GM06990 (cell line): Measurements from ENCODE around the gene PRR23B.
"Not testable (repeated sequence)": the region's sequence is repeated elsewhere in the genome, so short reads cannot be mapped to it uniquely, and the experiment has no call there.

ENCODE experiments used
- DNase-seq: peaks from one replicate; pipeline ENCODE4 v3.0.0-alpha.2; 2011; ENCODE audit not compliant: insufficient read length; ENCODE audit errors: extremely low read depth
- H3K27me3 ChIP-seq: replicated peaks from 2 replicates; pipeline ENCODE4 v1.6.0; 2011; ENCODE audit warnings: low read length; ENCODE audit not compliant: control insufficient read depth, insufficient read depth
- H3K36me3 ChIP-seq: 2 replicates; pipeline ENCODE4 v1.5.1; 2011; ENCODE audit warnings: low read length; ENCODE audit not compliant: control insufficient read depth, insufficient read depth
- H3K4me3 ChIP-seq: replicated peaks from 2 replicates; pipeline ENCODE4 v1.5.1; 2011; ENCODE audit warnings: low read depth, mild to moderate bottlenecking, control low read depth, low read length
- TF ChIP-seq, protein P1 (sequence below): IDR thresholded peaks from 2 replicates; pipeline ENCODE4 v1.5.1; 2011; ENCODE audit warnings: low read length, control low read depth, mild to moderate bottlenecking, inconsistent platforms; ENCODE audit not compliant: insufficient read depth, poor library complexity, severe bottlenecking

The PRR23B gene

DNA sequence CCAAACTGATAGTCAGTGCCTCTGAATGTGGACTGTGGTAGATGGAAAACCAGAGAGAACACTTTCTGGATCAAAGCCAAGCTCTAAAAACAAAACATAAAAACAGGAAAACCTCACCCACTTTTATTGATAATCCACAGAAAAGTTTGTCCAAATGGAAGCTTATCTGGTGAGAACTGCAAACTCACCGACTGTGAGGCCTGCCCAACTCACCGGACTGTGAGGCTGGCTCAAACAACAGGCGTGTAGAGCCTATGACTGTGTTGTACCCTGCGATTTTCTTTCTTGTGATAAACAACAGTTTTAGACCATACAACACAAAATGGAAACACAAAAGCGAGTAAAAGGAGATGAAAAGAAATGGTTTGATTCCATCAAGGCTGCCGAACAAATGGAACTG, 16.8 kb upstream of the PRR23B start:
- TF ChIP-seq, protein P1, sequence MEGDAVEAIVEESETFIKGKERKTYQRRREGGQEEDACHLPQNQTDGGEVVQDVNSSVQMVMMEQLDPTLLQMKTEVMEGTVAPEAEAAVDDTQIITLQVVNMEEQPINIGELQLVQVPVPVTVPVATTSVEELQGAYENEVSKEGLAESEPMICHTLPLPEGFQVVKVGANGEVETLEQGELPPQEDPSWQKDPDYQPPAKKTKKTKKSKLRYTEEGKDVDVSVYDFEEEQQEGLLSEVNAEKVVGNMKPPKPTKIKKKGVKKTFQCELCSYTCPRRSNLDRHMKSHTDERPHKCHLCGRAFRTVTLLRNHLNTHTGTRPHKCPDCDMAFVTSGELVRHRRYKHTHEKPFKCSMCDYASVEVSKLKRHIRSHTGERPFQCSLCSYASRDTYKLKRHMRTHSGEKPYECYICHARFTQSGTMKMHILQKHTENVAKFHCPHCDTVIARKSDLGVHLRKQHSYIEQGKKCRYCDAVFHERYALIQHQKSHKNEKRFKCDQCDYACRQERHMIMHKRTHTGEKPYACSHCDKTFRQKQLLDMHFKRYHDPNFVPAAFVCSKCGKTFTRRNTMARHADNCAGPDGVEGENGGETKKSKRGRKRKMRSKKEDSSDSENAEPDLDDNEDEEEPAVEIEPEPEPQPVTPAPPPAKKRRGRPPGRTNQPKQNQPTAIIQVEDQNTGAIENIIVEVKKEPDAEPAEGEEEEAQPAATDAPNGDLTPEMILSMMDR: no peak
- no peak for DNase-seq
- no peak overlapping the region for H3K4me3 ChIP-seq
- H3K27me3 ChIP-seq: no peaks in the 10 kb centered on the region
- H3K36me3 ChIP-seq: no peaks in the 10 kb centered on the region

DNA sequence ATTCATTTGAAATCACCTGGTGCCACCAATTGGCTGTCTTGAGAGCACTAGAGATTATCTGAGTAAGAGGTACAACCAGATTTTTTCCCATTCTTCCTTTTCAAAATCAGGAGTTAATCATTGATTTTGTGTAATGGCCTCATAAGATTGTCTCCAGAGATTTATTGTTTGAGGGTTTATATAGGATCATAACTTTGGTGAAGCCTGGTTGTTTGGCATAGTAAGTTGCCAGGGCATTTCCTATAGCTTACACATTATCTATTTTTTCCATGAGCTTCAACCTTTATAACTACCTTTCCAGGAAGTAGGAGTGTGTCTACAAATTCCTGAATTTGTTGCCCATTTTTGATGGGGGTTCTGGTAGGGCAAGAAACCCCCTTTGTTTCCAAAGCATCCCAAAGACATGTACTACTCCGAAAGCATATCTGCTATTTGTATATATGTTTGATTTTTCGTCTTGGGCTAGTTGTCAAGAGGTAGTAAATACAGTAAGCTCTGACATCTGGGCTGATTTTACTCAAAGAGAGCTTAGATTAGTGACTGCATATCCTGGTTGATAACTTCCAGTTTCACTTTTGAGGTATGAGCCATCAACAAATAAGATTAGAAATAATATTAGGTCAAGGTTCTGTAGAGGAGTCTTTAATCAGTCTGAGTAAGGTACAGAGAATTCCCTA, 11.7 kb upstream of the PRR23B start:
- Histone ChIP-seq H3K27me3 (no peaks in the 10 kb centered on the region), H3K4me3 (no peak overlapping the region), H3K36me3 (no peaks in the 10 kb centered on the region)
- DNase-seq: no peak
- TF ChIP-seq, protein P1: no peak

DNA sequence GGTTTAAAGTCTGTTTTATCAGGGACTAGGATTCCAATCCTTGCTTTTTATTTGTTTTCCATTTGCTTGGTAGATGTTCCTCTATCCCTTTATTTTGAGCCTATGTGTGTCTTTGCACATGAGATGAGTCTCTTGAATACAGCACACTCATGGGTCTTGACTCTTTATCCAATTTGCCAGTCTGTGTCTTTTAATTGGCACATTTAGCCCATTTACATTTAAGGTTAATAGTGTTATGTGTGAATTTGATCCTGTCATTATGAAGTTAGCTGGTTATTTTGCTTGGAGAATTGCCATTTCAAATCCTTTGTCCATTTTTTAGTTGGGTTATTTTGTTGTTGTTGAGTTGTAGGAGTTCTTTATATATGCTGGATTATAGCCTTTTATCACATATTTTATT, 9.8 kb upstream of the PRR23B start:
- H3K36me3 ChIP-seq, H3K27me3 ChIP-seq, H3K4me3 ChIP-seq, DNase-seq: not testable (repeated sequence)

DNA sequence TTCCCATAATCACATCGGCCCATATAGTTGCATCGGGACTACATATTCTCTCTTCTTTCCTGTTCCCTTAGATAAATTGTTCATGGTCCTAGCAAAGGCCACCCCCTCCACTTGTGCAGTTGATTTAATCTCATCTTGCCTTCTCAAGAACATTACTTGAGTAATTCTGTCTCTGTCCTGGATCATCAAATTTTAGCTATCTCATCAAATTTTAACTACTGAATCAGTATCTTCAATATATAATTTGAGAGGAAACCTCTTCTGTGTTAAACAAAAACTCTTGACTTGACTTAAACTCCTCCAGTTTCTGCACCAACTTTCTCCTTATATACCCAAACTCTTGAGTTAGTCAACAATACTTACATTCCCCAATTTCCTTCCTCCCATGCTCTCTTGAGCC, 4.2 kb upstream of the PRR23B start:
- TF ChIP-seq, protein P1: no peak
- DNase-seq: no peak
- Histone ChIP-seq H3K4me3 (no peak overlapping the region), H3K36me3 (no peaks in the 10 kb centered on the region), H3K27me3 (no peaks in the 10 kb centered on the region)

DNA sequence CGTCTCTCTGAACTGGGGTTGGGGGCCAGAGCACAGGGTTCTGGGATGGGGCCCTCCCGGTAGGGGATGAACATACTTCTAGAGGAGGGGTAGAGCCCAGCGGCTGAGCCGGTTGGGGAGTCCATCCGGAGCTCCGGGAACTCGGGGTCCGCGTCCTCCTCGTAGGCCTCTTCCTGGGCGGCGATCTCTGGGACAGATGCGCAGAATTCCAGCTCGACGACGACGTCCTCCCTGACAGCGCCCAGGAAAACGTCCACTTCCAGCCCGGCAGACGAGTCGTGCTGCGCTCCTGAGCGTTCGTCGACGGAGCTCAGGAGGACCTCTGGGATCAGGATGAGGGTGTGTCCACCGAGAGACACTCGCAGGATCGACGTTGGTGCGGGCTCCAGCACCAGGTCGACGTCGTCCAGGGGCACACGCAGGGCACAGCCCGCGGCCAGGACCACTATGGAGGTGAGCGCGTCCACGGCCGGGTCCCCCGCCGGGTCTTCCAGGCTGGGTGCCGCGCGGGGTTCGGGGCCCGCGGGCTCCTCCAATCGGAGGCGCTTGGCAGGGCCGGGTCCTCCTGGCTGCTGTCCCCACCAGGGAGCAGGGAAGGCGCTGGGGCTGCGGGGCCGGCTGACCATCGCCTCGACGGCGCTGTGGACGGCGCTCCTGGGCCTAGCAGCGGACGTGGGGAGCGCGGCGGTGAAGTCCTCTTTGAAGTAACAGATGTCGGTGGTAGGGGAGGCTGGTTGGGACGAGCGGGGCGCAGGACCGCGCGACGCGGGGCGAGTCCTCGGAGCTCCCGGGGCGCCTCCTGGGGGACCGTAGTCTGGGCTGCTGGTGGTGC, 474 bp downstream of the PRR23B start:
- TF ChIP-seq, protein P1: no peak
- DNase-seq: no peak
- Histone ChIP-seq H3K27me3 (no peaks in the 10 kb centered on the region), H3K36me3 (no peaks in the 10 kb centered on the region), H3K4me3 (no peak overlapping the region)

DNA sequence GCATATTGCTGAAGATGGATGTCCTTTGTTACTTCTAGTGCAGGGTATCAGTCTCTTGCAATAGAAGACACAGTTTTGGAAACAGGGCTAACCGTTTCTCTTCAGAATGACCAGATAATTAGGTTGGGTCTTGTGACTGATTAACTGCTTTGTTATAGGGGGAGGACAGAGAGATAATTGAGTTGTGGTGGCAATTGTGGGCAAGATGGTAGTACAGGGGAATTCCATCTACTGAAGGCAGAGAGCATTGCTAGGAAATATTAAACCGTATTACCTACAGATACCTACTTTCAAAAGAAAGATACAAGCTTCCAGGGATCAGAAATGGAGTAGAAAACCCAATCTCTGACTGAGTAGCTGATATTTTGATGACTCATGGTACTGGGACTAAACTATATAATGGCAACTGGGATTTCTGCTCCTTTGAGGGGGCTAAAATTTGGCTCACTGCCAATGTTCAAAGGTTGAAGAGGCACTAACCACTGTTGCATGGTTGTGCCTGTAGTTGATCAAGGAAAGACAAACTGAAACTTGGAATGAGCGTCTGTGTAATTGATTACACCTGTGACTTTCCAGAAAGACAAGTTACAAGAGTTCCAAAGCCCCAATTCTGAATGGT, 4.2 kb downstream of the PRR23B start:
- DNase-seq: no peak
- TF ChIP-seq, protein P1: no peak

More for the DNA sequence above, 4.2 kb downstream of the PRR23B start:
- H3K4me3 ChIP-seq: no peak overlapping the region
- H3K27me3 ChIP-seq: no peaks in the 10 kb centered on the region
- H3K36me3 ChIP-seq: no peaks in the 10 kb centered on the region
